Measurements from ENCODE around the gene SUFU. TPM values are rescaled to one million over a fixed set of nuclear protein-coding genes. Genes with fewer than 3 reads are reported as not detected.

The SUFU gene
- total and polyA plus RNA-seq, 2 of the 13 experiments (the other 11 are each of a cell fraction or from before 2014, with no cell fraction given), result 2.9 to 5.5 TPM

- peak; percentile 21; the same call in 1 of the 2 replicates for TF ChIP-seq ZBTB14 (CRISPR knock-in tag; IDR thresholded peaks at IDR 0.05)
- TF ChIP-seq SAP130 (CRISPR knock-in tag; IDR thresholded peaks at IDR 0.05; ENCODE audit: low read depth), result peak; percentile 78
- TF ChIP-seq TOE1 (CRISPR knock-in tag; IDR thresholded peaks at IDR 0.05), result no peak
- 0 out of 2 replicates have a peak, but pooled peaks have one; percentile 14 for TF ChIP-seq MIXL1 (CRISPR knock-in tag; IDR thresholded peaks at IDR 0.05)
- TF ChIP-seq KLF11 (CRISPR knock-in tag; IDR thresholded peaks at IDR 0.05), result no peak
- TF ChIP-seq, protein P1, sequence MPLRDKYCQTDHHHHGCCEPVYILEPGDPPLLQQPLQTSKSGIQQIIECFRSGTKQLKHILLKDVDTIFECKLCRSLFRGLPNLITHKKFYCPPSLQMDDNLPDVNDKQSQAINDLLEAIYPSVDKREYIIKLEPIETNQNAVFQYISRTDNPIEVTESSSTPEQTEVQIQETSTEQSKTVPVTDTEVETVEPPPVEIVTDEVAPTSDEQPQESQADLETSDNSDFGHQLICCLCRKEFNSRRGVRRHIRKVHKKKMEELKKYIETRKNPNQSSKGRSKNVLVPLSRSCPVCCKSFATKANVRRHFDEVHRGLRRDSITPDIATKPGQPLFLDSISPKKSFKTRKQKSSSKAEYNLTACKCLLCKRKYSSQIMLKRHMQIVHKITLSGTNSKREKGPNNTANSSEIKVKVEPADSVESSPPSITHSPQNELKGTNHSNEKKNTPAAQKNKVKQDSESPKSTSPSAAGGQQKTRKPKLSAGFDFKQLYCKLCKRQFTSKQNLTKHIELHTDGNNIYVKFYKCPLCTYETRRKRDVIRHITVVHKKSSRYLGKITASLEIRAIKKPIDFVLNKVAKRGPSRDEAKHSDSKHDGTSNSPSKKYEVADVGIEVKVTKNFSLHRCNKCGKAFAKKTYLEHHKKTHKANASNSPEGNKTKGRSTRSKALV (CRISPR knock-in tag; IDR thresholded peaks at IDR 0.05), result no peak
- no peak for TF ChIP-seq AGO2 (optimal IDR thresholded peaks at IDR 0.05; ENCODE audit: low read depth, low read length)
- TF ChIP-seq ZNF256 (CRISPR knock-in tag; conservative IDR thresholded peaks at IDR 0.05), result no peak
- TF ChIP-seq KLF9 (CRISPR knock-in tag; IDR thresholded peaks at IDR 0.05; ENCODE audit: low read depth), result no peak
- TF ChIP-seq HIVEP1 (CRISPR knock-in tag; IDR thresholded peaks at IDR 0.05), result peak; percentile 34; the same call in 1 of the 2 replicates
- TF ChIP-seq ZZZ3 (CRISPR knock-in tag; IDR thresholded peaks at IDR 0.05; ENCODE audit: borderline replicate concordance), result no peak
- peak; percentile 58; the same call in 1 of the 2 replicates for TF ChIP-seq ZNF430 (CRISPR knock-in tag; IDR thresholded peaks at IDR 0.05)
- no peak for TF ChIP-seq ZNF777 (CRISPR knock-in tag; IDR thresholded peaks at IDR 0.05)
- peak; percentile 77 for TF ChIP-seq ZNF280D (CRISPR knock-in tag; IDR thresholded peaks at IDR 0.05)
- TF ChIP-seq YY1 (IDR thresholded peaks at IDR 0.05; ENCODE audit: insufficient read depth, insufficient replicate concordance, low read depth, low read length), result no peak
- no peak for TF ChIP-seq CEBPB (IDR thresholded peaks at IDR 0.05; ENCODE audit: borderline replicate concordance, low read depth, low read length)
- no peak for TF ChIP-seq NR3C1 (CRISPR knock-in tag; IDR thresholded peaks at IDR 0.05)
- TF ChIP-seq MNT (IDR thresholded peaks at IDR 0.05), result no peak
- TF ChIP-seq, protein P2, sequence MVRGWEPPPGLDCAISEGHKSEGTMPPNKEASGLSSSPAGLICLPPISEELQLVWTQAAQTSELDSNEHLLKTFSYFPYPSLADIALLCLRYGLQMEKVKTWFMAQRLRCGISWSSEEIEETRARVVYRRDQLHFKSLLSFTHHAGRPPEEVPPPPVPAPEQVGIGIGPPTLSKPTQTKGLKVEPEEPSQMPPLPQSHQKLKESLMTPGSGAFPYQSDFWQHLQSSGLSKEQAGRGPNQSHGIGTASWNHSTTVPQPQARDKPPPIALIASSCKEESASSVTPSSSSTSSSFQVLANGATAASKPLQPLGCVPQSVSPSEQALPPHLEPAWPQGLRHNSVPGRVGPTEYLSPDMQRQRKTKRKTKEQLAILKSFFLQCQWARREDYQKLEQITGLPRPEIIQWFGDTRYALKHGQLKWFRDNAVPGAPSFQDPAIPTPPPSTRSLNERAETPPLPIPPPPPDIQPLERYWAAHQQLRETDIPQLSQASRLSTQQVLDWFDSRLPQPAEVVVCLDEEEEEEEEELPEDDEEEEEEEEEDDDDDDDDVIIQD (CRISPR knock-in tag; IDR thresholded peaks at IDR 0.05; ENCODE audit: low read depth), result peak; percentile 76
- TF ChIP-seq ZNF543 (CRISPR knock-in tag; IDR thresholded peaks at IDR 0.05), result peak; percentile 74; the same call in 1 of the 2 replicates
- TF ChIP-seq CBX2 (IDR thresholded peaks at IDR 0.05; ENCODE audit: low read depth, low read length), result no peak
- TF ChIP-seq CBX2 (CRISPR knock-in tag; IDR thresholded peaks at IDR 0.05; ENCODE audit: low read depth), result no peak
Measured at GRCh38 chr10:102599565-102600327, 96.0 kb downstream of the SUFU start (continued).

Data from HepG2 (cell line).